Measurements from ENCODE around the gene GNPTAB.
"Not testable (repeated sequence)": the region's sequence is repeated elsewhere in the genome, so short reads cannot be mapped to it uniquely, and the experiment has no call there.

The GNPTAB gene

GRCh38 chr12:101828463-101829196 is 2.1 kb downstream of the GNPTAB start:
- no peak overlapping the region for H3K4me3 ChIP-seq (ENCODE audit: low read depth, low read length)
- TF ChIP-seq CTCF (IDR thresholded peaks at IDR 0.05; ENCODE audit: borderline replicate concordance, insufficient read depth, low read depth, low read length), result no peak

GRCh38 chr12:101826766-101827368 is 3.9 kb downstream of the GNPTAB start:
- no peak overlapping the region for H3K4me3 ChIP-seq (ENCODE audit: low read depth, low read length)
- TF ChIP-seq CTCF (IDR thresholded peaks at IDR 0.05; ENCODE audit: borderline replicate concordance, insufficient read depth, low read depth, low read length), result no peak

GRCh38 chr12:101824831-101825230 is 5.9 kb downstream of the GNPTAB start:
- H3K4me3 ChIP-seq (ENCODE audit: low read depth, low read length), result no peak overlapping the region
- no peak for TF ChIP-seq CTCF (IDR thresholded peaks at IDR 0.05; ENCODE audit: borderline replicate concordance, insufficient read depth, low read depth, low read length)

GRCh38 chr12:101823891-101824290 is 6.9 kb downstream of the GNPTAB start:
- TF ChIP-seq CTCF (IDR thresholded peaks at IDR 0.05; ENCODE audit: borderline replicate concordance, insufficient read depth, low read depth, low read length), result peak; percentile 36; the same call in 1 of the 2 replicates
- H3K4me3 ChIP-seq (ENCODE audit: low read depth, low read length), result no peak overlapping the region

- TF ChIP-seq CTCF (IDR thresholded peaks at IDR 0.05; ENCODE audit: borderline replicate concordance, insufficient read depth, low read depth, low read length), result no peak
- no peak overlapping the region for H3K4me3 ChIP-seq (ENCODE audit: low read depth, low read length)
These were observed 7.7 kb downstream of the GNPTAB start for GRCh38 chr12:101823039-101823438.

GRCh38 chr12:101819467-101819866 is 11.3 kb downstream of the GNPTAB start:
- H3K4me3 ChIP-seq (ENCODE audit: low read depth, low read length), result no peak overlapping the region
- TF ChIP-seq CTCF (IDR thresholded peaks at IDR 0.05; ENCODE audit: borderline replicate concordance, insufficient read depth, low read depth, low read length), result no peak

GRCh38 chr12:101818689-101819088 is 12.1 kb downstream of the GNPTAB start:
- H3K4me3 ChIP-seq (ENCODE audit: low read depth, low read length), result not testable (repeated sequence)

All from GM12875 (cell line).